ENCODE results near the gene PDXP.

PDXP gene

DNA sequence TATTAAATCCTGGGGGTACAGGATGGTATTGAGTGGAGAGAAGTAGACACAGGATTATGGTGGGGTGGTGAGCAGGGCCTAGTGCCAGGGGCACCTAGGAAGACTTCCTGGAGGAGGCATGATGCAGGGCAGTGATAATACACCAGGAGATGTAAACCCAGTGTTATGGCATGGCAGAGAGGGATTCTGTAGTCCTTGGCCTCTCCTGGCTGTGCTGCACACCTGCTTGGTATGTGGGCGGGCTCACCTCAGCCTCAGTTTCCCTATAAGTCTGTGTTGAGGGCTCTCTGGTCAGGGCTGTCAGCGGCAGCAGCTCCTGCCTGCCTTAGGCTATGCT lies 2.2 kb downstream of the PDXP start:
- H3K27ac ChIP-seq, result no peak overlapping the region
- TF ChIP-seq, protein P1, sequence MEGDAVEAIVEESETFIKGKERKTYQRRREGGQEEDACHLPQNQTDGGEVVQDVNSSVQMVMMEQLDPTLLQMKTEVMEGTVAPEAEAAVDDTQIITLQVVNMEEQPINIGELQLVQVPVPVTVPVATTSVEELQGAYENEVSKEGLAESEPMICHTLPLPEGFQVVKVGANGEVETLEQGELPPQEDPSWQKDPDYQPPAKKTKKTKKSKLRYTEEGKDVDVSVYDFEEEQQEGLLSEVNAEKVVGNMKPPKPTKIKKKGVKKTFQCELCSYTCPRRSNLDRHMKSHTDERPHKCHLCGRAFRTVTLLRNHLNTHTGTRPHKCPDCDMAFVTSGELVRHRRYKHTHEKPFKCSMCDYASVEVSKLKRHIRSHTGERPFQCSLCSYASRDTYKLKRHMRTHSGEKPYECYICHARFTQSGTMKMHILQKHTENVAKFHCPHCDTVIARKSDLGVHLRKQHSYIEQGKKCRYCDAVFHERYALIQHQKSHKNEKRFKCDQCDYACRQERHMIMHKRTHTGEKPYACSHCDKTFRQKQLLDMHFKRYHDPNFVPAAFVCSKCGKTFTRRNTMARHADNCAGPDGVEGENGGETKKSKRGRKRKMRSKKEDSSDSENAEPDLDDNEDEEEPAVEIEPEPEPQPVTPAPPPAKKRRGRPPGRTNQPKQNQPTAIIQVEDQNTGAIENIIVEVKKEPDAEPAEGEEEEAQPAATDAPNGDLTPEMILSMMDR (IDR thresholded peaks at IDR 0.05), result no peak
- no peak for TF ChIP-seq ZFX (IDR thresholded peaks at IDR 0.05; ENCODE audit: borderline replicate concordance)

DNA sequence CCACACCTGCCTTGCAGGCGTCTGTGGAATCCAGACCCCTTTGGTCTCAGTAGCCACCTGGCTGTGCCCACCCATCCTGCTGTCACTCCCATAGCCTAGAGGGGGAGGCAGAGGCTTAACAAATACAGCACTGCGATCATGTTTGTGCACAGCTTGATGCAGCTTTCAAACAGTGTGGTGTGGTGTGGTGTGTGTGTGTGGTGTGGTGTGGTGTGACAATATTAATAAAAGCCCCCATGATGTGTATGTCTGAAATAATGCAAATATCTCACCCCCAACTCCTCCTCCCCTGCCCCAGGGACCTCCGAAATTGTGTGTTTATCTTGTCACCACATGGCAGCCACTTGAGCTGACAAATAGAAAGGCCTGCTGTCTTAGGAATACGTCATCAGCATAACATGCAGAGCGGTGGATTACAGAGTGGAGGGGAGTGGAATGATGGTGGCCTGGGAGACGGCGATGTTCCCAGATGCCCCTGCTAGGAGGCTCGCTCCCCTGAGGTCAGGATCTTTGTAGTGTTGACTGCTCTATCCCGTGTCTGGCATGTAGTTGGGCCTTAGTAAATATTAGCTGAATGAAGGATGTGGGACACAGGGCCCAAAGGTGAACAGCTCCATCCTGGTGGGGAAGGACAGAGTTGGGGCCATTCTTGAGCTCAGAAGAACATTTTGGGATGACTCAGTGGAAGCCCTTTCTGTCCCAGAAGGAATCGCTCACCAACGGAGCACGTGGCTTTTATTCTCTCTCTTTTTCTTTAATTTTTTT lies 2.8 kb downstream of the PDXP start:
- no peak overlapping the region for H3K27ac ChIP-seq
- TF ChIP-seq, protein P1 (IDR thresholded peaks at IDR 0.05), result peak; percentile 26
- no peak for TF ChIP-seq ZFX (IDR thresholded peaks at IDR 0.05; ENCODE audit: borderline replicate concordance)

DNA sequence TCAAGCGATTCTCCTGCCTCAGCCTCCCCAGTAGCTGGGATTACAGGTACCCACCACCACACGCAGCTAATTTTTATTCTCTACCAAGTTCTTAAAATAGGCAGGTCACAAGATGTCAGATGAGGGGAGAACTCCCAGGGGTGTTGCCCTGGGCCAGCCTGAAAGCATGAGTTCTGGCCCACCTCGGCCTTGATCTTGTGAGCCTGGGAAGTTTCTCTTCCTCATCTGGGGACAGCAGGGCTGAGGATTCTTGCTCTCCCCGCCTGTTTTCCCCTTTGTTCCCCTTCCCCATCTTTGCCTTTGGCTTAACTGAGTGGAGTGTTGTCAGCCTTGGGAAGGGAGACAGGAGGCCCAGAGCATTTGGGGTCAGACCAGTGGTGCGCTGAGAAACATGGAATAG lies 3.5 kb downstream of the PDXP start:
- no peak overlapping the region for H3K27ac ChIP-seq
- TF ChIP-seq, protein P1 (IDR thresholded peaks at IDR 0.05), result no peak
- no peak for TF ChIP-seq ZFX (IDR thresholded peaks at IDR 0.05; ENCODE audit: borderline replicate concordance)

- no peak overlapping the region; the same call in 1 of the 2 replicates for H3K27ac ChIP-seq
- TF ChIP-seq, protein P1 (IDR thresholded peaks at IDR 0.05), result no peak
- no peak for TF ChIP-seq ZFX (IDR thresholded peaks at IDR 0.05; ENCODE audit: borderline replicate concordance)
Measured at GRCh38 chr22:37663521-37664140, 5.1 kb downstream of the PDXP start.

DNA sequence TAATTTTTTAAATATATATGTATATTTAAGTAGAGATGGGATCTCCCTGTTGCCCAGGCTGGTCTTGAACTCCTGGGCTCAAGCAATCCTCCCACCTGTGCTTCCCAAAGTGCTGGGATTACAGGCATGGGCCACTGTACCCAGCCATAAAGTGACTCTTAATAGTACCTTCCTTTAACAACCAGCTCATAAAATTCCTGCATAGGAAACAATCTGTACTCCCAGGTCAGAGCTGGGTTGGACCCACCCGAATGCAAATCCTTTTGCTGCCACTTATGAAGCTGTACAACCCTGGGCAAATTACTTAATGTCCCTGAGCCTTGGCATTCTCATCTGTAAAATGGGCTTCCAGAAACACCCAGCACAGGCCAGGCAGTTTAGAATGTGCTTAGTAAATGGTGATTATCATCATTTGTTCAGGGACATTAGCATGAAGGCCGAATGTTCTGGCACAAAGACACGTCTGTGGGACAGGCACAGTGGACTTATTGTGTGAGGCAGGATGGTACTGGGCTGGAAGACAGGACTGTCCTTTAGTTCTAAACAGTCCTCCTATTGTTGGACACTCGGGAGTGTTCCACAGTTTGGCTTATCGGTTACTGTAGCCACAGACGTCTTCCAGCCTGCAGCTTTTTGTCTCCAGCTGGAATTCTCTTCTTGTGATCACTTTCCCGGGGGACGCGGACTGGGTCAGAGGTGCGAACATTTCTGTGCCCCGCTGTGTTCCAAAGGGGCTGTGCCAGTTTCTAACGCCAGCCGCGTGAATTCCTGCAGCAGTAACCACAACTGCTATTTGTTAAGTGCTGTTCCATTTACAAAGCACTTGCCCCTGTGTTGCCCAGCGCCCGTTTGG lies 6.0 kb downstream of the PDXP start:
- H3K27ac ChIP-seq, result peak overlapping the region; percentile 5; the same call in 1 of the 2 replicates
- TF ChIP-seq ZFX (IDR thresholded peaks at IDR 0.05; ENCODE audit: borderline replicate concordance), result no peak
- TF ChIP-seq, protein P1 (IDR thresholded peaks at IDR 0.05), result no peak

- TF ChIP-seq, protein P1 (IDR thresholded peaks at IDR 0.05), result no peak
- TF ChIP-seq ZFX (IDR thresholded peaks at IDR 0.05; ENCODE audit: borderline replicate concordance), result no peak
- H3K27ac ChIP-seq, result no peak overlapping the region
Measured at GRCh38 chr22:37665487-37665886, 7.0 kb downstream of the PDXP start.
